ENCODE results near the gene AFF3. TPM values are rescaled to one million over a fixed set of nuclear protein-coding genes. Genes with fewer than 3 reads are reported as not detected.

AFF3 gene
- total RNA-seq, 2 donors from 2014 or later = 10.8 to 16.2 TPM

- Histone ChIP-seq H3K27ac (no peak overlapping the region), H3K9me3 (no peaks in the 10 kb centered on the region), H3K4me3 (no peak overlapping the region), H3K27me3 (no peaks in the 10 kb centered on the region), H3K4me1 (peaks cover 0 to 15% of the 10 kb centered on the region in 2 donors), H3K36me3 (no peaks in the 10 kb centered on the region)
- DNase-seq (ENCODE audit: low spot score) = no peak
- TF ChIP-seq CTCF (IDR thresholded peaks at IDR 0.05) = no peak
Observed at GRCh38 chr2:99607454-99607853, 534.9 kb downstream of the AFF3 start.

- H3K27ac ChIP-seq = no peak overlapping the region
- no peaks in the 10 kb centered on the region for H3K9me3 ChIP-seq
- no peak for DNase-seq (ENCODE audit: low spot score)
- no peaks in the 10 kb centered on the region for H3K27me3 ChIP-seq
- H3K4me1 ChIP-seq = peaks cover 0 to 28% of the 10 kb centered on the region in 2 donors
- no peak overlapping the region for H3K4me3 ChIP-seq
- H3K36me3 ChIP-seq = no peaks in the 10 kb centered on the region
- no peak for TF ChIP-seq CTCF (IDR thresholded peaks at IDR 0.05)
Observed at GRCh38 chr2:99605036-99605435, 537.4 kb downstream of the AFF3 start.

GRCh38 chr2:99602476-99602875 is 539.9 kb downstream of the AFF3 start:
- TF ChIP-seq CTCF (IDR thresholded peaks at IDR 0.05) = no peak
- Histone ChIP-seq H3K27me3 (no peaks in the 10 kb centered on the region), H3K4me3 (no peak overlapping the region), H3K4me1 (peaks cover 0 to 18% of the 10 kb centered on the region in 2 donors), H3K9me3 (no peaks in the 10 kb centered on the region), H3K36me3 (no peaks in the 10 kb centered on the region), H3K27ac (no peak overlapping the region)
- no peak for DNase-seq (ENCODE audit: low spot score)

- Histone ChIP-seq H3K4me3 (no peak overlapping the region), H3K27me3 (no peaks in the 10 kb centered on the region), H3K27ac (no peak overlapping the region), H3K4me1 (peaks cover 0 to 12% of the 10 kb centered on the region in 2 donors), H3K36me3 (no peaks in the 10 kb centered on the region), H3K9me3 (no peaks in the 10 kb centered on the region)
- no peak for DNase-seq (ENCODE audit: low spot score)
- TF ChIP-seq CTCF (IDR thresholded peaks at IDR 0.05) = no peak
Observed at GRCh38 chr2:99600981-99601651, 541.3 kb downstream of the AFF3 start.

- H3K27me3 ChIP-seq = no peaks in the 10 kb centered on the region
- H3K4me1 ChIP-seq = peaks cover 0 to 12% of the 10 kb centered on the region in 2 donors
- H3K27ac ChIP-seq = no peak overlapping the region
- TF ChIP-seq CTCF (IDR thresholded peaks at IDR 0.05) = no peak
- no peak overlapping the region for H3K4me3 ChIP-seq
- no peaks in the 10 kb centered on the region for H3K9me3 ChIP-seq
- peaks cover under 1% of the 10 kb centered on the region for H3K36me3 ChIP-seq
- no peak for DNase-seq (ENCODE audit: low spot score)
Observed at GRCh38 chr2:99598441-99598840, 543.9 kb downstream of the AFF3 start.

GRCh38 chr2:99597616-99598015 is 544.8 kb downstream of the AFF3 start:
- peaks cover 7% of the 10 kb centered on the region for H3K36me3 ChIP-seq

More at GRCh38 chr2:99597616-99598015, 544.8 kb downstream of the AFF3 start:
- TF ChIP-seq CTCF (IDR thresholded peaks at IDR 0.05) = no peak
- peaks cover 0 to 12% of the 10 kb centered on the region in 2 donors for H3K4me1 ChIP-seq
- DNase-seq (ENCODE audit: low spot score) = no peak
- H3K27ac ChIP-seq = no peak overlapping the region
- H3K9me3 ChIP-seq = no peaks in the 10 kb centered on the region
- H3K27me3 ChIP-seq = no peaks in the 10 kb centered on the region
- no peak overlapping the region for H3K4me3 ChIP-seq
